Measurements from ENCODE around the gene ARHGEF1. TPM values are rescaled to one million over a fixed set of nuclear protein-coding genes. Genes with fewer than 3 reads are reported as not detected.

The ARHGEF1 gene
- total RNA-seq, 1 donor from 2014 or later: 25.0 TPM

DNA sequence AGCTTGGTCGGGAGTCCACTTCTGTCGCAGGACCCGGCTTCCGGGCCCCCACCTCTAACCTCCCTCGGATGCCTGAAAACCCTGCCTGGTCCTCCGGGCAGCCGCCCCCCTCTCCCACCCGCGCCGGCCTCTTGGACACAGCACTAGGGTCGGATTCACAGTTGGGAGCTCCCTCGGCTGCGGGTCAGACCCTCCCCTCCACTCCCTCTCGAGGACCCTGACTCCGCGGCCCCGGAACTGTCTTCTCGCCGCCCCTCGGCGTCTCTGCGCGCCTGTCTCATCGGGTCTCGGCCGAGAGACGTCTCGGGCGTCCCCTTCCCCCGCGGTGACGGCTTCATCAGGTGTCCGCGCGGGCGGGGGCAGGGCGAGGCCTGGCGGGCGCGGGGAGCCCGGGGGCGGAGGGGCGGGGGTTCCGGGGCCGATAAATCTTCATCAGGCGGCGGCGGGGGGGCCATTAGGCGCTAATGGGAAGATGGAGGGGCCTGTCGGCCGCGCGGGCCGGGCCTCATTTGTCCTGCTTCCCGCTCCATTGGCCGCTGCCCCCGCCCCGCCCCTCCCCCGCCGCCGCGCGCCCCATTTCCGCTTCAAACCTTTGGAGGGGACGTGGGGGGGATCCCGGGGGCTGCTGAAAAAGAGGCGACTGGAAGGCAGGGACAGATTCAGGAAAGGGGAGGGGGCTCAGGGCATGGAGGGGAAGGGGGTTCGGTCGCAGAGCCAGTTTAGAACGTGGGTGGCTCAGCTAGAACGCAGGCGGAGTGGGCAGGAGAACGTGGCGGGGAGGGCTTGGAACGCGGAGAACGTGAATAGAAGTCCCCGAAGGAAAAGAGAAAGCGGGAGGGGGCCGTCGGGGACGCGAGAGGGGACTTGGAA is 57.1 kb downstream of the ARHGEF1 start:
- Histone ChIP-seq H3K36me3 (ENCODE audit: control insufficient read depth, insufficient read depth, low read length) (no peaks in the 10 kb centered on the region), H3K27me3 (ENCODE audit: control insufficient read depth, insufficient read depth, low read length) (peaks cover 13% of the 10 kb centered on the region), H3K4me3 (ENCODE audit: low read depth, low read length) (peak overlapping the region; percentile 38)
- TF ChIP-seq CTCF (IDR thresholded peaks at IDR 0.05; ENCODE audit: insufficient read depth, low read length, severe bottlenecking): no peak
- DNase-seq (ENCODE audit: low read depth) (no peak), FAIRE-seq (no peak)

- H3K4me3 ChIP-seq (ENCODE audit: low read depth, low read length): peak overlapping the region; percentile 38
- no peak for FAIRE-seq
- no peaks in the 10 kb centered on the region for H3K36me3 ChIP-seq (ENCODE audit: control insufficient read depth, insufficient read depth, low read length)
- H3K27me3 ChIP-seq (ENCODE audit: control insufficient read depth, insufficient read depth, low read length): peaks cover 11% of the 10 kb centered on the region
- DNase-seq (ENCODE audit: low read depth): no peak
- TF ChIP-seq CTCF (IDR thresholded peaks at IDR 0.05; ENCODE audit: insufficient read depth, low read length, severe bottlenecking): no peak
Observed at GRCh38 chr19:41940731-41941409, 57.9 kb downstream of the ARHGEF1 start.

GRCh38 chr19:41941410-41942202 is 58.6 kb downstream of the ARHGEF1 start:
- H3K36me3 ChIP-seq (ENCODE audit: control insufficient read depth, insufficient read depth, low read length): no peaks in the 10 kb centered on the region
- FAIRE-seq (no peak), DNase-seq (ENCODE audit: low read depth) (no peak)
- no peak for TF ChIP-seq CTCF (IDR thresholded peaks at IDR 0.05; ENCODE audit: insufficient read depth, low read length, severe bottlenecking)
- H3K27me3 ChIP-seq (ENCODE audit: control insufficient read depth, insufficient read depth, low read length): peaks cover 9% of the 10 kb centered on the region
- H3K4me3 ChIP-seq (ENCODE audit: low read depth, low read length): no peak overlapping the region

DNA sequence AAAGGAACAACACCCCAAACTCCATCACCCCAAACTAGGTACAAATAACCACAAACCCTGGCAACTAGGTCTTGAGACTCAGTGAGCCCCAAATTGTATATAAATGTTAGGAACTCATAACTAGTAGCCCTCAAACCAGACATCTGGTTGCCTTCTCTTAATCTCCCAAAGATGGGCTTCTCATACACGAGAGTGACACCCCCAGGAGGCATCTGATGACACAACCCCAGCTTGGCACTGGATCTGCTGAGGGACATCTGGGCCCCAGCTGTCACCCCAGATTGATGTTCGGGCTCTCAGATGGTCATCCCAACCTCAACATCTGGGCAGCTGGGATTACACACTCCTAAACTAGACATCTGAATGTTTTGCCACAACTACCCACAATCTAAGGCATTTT is 61.4 kb downstream of the ARHGEF1 start:
- H3K4me3 ChIP-seq (ENCODE audit: low read depth, low read length): no peak overlapping the region
- DNase-seq (ENCODE audit: low read depth): no peak
- H3K27me3 ChIP-seq (ENCODE audit: control insufficient read depth, insufficient read depth, low read length): peaks cover 7% of the 10 kb centered on the region
- H3K36me3 ChIP-seq (ENCODE audit: control insufficient read depth, insufficient read depth, low read length): no peaks in the 10 kb centered on the region
- no peak for TF ChIP-seq CTCF (IDR thresholded peaks at IDR 0.05; ENCODE audit: insufficient read depth, low read length, severe bottlenecking)
- no peak for FAIRE-seq

DNA sequence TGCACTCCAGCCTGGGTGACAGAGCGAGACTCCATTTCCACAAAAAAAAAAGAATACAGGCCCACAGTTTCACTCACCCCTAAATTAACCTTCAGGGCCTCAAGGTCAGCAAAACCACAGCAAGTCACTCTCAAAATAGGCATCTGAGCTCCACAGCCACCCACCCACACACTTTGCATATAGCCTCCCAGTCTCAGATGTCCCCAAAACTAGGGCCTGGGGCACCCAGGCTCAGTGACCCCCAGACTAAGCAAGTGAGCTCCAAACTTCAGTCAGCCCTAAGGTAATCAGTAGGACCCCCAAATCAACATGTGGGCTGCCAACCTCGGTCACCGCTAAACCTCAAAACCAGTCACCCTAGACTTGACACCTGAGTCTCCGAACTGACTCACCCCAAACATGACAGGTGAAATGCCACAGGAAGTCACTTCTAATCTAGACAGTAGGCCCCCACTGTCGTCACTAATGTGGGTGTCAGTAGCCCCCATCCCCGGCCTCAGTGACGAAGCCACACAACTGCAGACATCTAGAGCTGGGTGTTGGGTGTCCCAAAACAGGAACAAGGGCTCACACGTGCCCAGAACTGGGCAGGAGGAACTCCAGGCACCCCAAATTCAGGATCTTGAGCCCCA is 62.3 kb downstream of the ARHGEF1 start:
- peak; percentile 92 for FAIRE-seq
- DNase-seq (ENCODE audit: low read depth): no peak
- TF ChIP-seq CTCF (IDR thresholded peaks at IDR 0.05; ENCODE audit: insufficient read depth, low read length, severe bottlenecking): no peak
- peaks cover 7% of the 10 kb centered on the region for H3K27me3 ChIP-seq (ENCODE audit: control insufficient read depth, insufficient read depth, low read length)
- H3K36me3 ChIP-seq (ENCODE audit: control insufficient read depth, insufficient read depth, low read length): no peaks in the 10 kb centered on the region
- H3K4me3 ChIP-seq (ENCODE audit: low read depth, low read length): no peak overlapping the region
